ENCODE measurements around the gene SLC44A3. TPM values are rescaled to one million over a fixed set of nuclear protein-coding genes. Genes with fewer than 3 reads are reported as not detected.

SLC44A3 gene
- total and polyA plus RNA-seq, 7 donors, result 1.2 to 28.5 (median 4.7) TPM

GRCh38 chr1:94790670-94791069 lies 29.5 kb upstream of the SLC44A3 start:
- Histone ChIP-seq H3K27ac (no peak overlapping the region), H3K27me3 (no peaks in the 10 kb centered on the region), H3K36me3 (no peaks in the 10 kb centered on the region), H3K4me3 (no peak overlapping the region), H3K4me1 (peaks cover 0 to 22% (median 21%) of the 10 kb centered on the region in 4 donors), H3K9me3 (no peaks in the 10 kb centered on the region)
- WGBS, 2 donors, result 90 to 94% methylated on average over 1 of the region's 1 CpG
- TF ChIP-seq POLR2A (IDR thresholded peaks at IDR 0.05), result no peak
- no peak for TF ChIP-seq POLR2AphosphoS5 (IDR thresholded peaks at IDR 0.05)
- no peak for TF ChIP-seq EP300 (IDR thresholded peaks at IDR 0.05)
- TF ChIP-seq CTCF (IDR thresholded peaks at IDR 0.05), result no peak
- DNase-seq, result no peak
- intact Hi-C loops (cut with DNase I), result no loop called here

DNA sequence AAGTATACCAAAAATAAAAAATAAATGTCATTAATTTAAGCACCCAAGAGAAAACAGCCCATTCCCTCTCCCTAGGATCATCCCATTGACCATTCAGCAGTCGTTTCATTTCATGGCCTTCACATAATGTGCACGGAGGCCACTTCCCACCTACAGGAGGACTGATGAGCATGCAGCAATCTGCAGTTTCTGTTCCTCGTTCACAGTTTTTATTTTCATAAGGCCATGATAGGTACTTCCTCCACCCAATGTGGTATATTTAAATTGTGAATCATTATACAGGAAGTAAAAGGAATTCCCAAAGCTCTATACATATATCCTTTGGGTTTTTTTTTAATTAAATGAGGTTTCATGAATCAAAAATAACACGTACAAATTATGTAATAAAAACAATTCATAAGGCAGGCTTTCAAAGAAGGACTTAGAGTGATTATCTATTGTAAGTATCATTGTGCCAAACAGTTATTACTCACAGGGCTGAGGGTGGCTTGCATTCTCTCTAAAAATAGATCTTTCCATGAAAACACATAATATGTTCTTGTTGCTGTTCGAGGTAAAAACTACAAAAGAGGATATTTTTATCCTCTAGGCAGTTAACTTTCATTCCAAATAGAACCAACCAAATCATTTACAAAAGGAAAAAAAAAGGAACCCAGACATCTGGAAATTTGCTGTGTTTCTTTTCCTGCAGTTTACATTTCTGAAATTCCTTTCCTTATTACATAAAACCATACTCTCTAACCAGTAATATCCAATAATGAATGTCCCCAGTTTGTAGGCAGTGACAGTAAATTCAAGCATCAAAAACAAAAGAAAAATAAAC lies 27.5 kb upstream of the SLC44A3 start:
- no peak overlapping the region for H3K4me3 ChIP-seq
- H3K36me3 ChIP-seq, result no peaks in the 10 kb centered on the region
- no peaks in the 10 kb centered on the region for H3K27me3 ChIP-seq
- DNase-seq, result peak; percentile 68
- 30 to 46% methylated on average over 5 of the region's 5 CpGs for WGBS, 2 donors
- no peak for TF ChIP-seq EP300 (IDR thresholded peaks at IDR 0.05)
- TF ChIP-seq CTCF (IDR thresholded peaks at IDR 0.05), result peak; percentile 23 to 57 (median 37)
- no peak for TF ChIP-seq POLR2A (IDR thresholded peaks at IDR 0.05)
- TF ChIP-seq POLR2AphosphoS5 (IDR thresholded peaks at IDR 0.05), result peak in 2 of 4 donors; percentile 3 to 22
- peaks cover 0 to 22% (median 21%) of the 10 kb centered on the region in 4 donors for H3K4me1 ChIP-seq
- intact Hi-C loops (cut with DNase I), result loop anchor here (2.0 kb wide), 1 partner anchor 48 kb away; no protein-coding TSS in a partner anchor
- peak overlapping the region; percentile 58 to 83 (median 70) for H3K27ac ChIP-seq
- H3K9me3 ChIP-seq, result no peaks in the 10 kb centered on the region

DNA sequence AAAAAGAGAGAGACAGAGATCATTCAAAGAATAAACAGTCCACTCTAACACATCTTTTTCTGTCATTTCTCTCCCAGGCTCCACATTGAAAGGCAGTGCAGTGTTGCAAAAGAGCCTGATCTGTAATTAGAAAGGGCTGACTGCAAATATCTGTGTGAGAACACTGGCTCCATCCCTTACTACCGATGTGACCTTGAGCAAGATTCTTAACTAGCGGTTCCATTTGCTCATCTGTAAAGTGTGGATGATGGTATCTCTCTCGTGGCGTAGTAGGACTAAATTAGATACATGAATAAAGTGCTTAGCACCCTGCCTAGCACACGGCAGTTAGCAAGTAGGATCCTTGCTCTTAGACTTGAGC lies 26.9 kb upstream of the SLC44A3 start:
- intact Hi-C loops (cut with DNase I), result loop anchor here (2.0 kb wide), 1 partner anchor 48 kb away; no protein-coding TSS in a partner anchor
- DNase-seq, result peak; percentile 71
- Histone ChIP-seq H3K36me3 (no peaks in the 10 kb centered on the region), H3K4me1 (peaks cover 0 to 22% (median 21%) of the 10 kb centered on the region in 4 donors), H3K27me3 (no peaks in the 10 kb centered on the region), H3K9me3 (no peaks in the 10 kb centered on the region), H3K4me3 (no peak overlapping the region), H3K27ac (peak overlapping the region; percentile 58 to 83 (median 70))
- TF ChIP-seq POLR2A (IDR thresholded peaks at IDR 0.05) (no peak), POLR2AphosphoS5 (IDR thresholded peaks at IDR 0.05) (peak in 1 of 4 donors; percentile 4), CTCF (IDR thresholded peaks at IDR 0.05) (no peak), EP300 (IDR thresholded peaks at IDR 0.05) (no peak)
- 57 to 81% methylated on average over 5 of the region's 5 CpGs for WGBS, 2 donors

GRCh38 chr1:94795434-94795833 lies 24.7 kb upstream of the SLC44A3 start:
- DNase-seq, result no peak
- intact Hi-C loops (cut with DNase I), result loop anchor here (5.0 kb wide), 1 partner anchor 148 kb away; no protein-coding TSS in a partner anchor
- H3K4me3 ChIP-seq, result no peak overlapping the region
- WGBS, 2 donors, result 65 to 88% methylated on average over 7 of the region's 7 CpGs
- peaks cover 0 to 23% (median 21%) of the 10 kb centered on the region in 4 donors for H3K4me1 ChIP-seq
- TF ChIP-seq POLR2AphosphoS5 (IDR thresholded peaks at IDR 0.05), result no peak
- H3K9me3 ChIP-seq, result no peaks in the 10 kb centered on the region
- no peaks in the 10 kb centered on the region for H3K36me3 ChIP-seq
- H3K27ac ChIP-seq, result no peak overlapping the region
- H3K27me3 ChIP-seq, result no peaks in the 10 kb centered on the region

DNA sequence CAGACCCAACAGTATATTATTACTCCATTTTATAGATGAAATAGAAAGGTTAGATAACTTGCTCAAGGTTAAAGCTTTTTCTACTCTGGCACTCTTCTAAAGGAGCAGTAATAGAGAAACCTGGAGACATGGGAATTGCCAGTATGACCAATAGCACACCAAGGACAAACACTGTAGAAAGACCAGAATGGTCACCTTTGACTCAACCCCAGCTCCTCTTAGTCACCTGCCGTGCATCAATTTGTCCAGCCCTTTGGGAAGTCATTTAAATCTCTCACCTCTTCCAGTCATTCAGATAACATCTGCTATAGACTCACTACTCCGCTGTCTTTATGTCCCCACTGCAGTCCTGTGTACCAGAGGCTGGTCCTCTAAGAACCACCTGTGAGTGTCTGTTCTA lies 23.9 kb upstream of the SLC44A3 start:
- intact Hi-C loops (cut with DNase I), result loop anchor here (5.0 kb wide), 1 partner anchor 149 kb away; no protein-coding TSS in a partner anchor
- no peaks in the 10 kb centered on the region for H3K36me3 ChIP-seq
- no peaks in the 10 kb centered on the region for H3K27me3 ChIP-seq
- no peaks in the 10 kb centered on the region for H3K9me3 ChIP-seq
- peaks cover 0 to 31% (median 25%) of the 10 kb centered on the region in 4 donors for H3K4me1 ChIP-seq
- 93 to 95% methylated on average over 2 of the region's 2 CpGs for WGBS, 2 donors
- no peak overlapping the region for H3K4me3 ChIP-seq
- no peak overlapping the region for H3K27ac ChIP-seq
- TF ChIP-seq POLR2AphosphoS5 (IDR thresholded peaks at IDR 0.05) (no peak), CTCF (IDR thresholded peaks at IDR 0.05) (no peak), POLR2A (IDR thresholded peaks at IDR 0.05) (no peak), EP300 (IDR thresholded peaks at IDR 0.05) (no peak)
- no peak for DNase-seq
